Measurements from ENCODE around the gene RPS6KB2. TPM values are rescaled to one million over a fixed set of nuclear protein-coding genes. Genes with fewer than 3 reads are reported as not detected.

RPS6KB2 gene
- total RNA-seq, 2 experiments from 2014 or later = 69.3 to 72.0 TPM

DNA sequence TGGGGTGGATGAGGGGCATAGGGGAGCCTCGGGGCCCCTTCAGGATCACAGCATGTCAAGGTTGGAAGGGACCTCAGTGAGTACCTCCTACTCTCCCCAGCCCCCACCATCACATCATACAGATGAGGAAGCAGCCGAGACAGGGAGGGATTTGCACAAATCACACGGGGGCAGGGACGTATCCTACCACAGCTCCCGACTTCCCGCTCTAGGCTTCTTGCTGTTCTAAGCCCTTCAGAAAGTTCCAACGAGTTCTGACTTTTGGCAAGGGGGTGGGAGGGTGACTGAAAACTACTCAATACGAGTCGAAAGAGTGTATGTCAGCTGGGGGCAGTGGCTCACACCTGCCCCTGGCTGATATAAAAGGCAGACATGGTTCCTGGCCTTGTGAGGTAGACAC lies 41.2 kb upstream of the RPS6KB2 start:
- H3K27me3 ChIP-seq (ENCODE audit: control insufficient read depth in 1 of 2, insufficient read depth in 2 of 2, low read length in 2 of 2) = no peaks in the 10 kb centered on the region
- Mint-ChIP-seq H3K9me3 (no peaks in the 10 kb centered on the region), H3K27me3 (peaks cover 4% of the 10 kb centered on the region), H3K4me3 (peak overlapping the region; percentile 62), H3K4me1 (ENCODE audit: low read depth) (peaks cover 25% of the 10 kb centered on the region), H3K36me3 (ENCODE audit: low read depth) (no peaks in the 10 kb centered on the region), H3K27ac (no peak overlapping the region)
- peaks cover 29% of the 10 kb centered on the region for H3K4me1 ChIP-seq (ENCODE audit: insufficient read depth, low read length)
- H3K27ac ChIP-seq (ENCODE audit: low read depth in 1 of 2, low read length in 2 of 2) = no peak overlapping the region
- ChIA-PET POLR2A (interaction anchor here (0.9 to 2.1 kb wide), 5 partner anchors 13 to 69 kb away, joined by 3 to 8 read pairs (median 3); partner anchors contain the start of gene POLD4), CTCF (interaction anchor here (0.6 to 2.2 kb wide), 6 partner anchors 8 to 155 kb away, joined by 3 to 10 read pairs (median 3); partner anchors contain the start of gene PPP1CA)
- no peaks in the 10 kb centered on the region for H3K9me3 ChIP-seq (ENCODE audit: control insufficient read depth in 1 of 2, insufficient read depth in 1 of 2, low read length in 2 of 2)
- ATAC-seq (ENCODE audit: poor library complexity) = no peak
- DNase-seq = no peak
- TF ChIP-seq, protein P1, sequence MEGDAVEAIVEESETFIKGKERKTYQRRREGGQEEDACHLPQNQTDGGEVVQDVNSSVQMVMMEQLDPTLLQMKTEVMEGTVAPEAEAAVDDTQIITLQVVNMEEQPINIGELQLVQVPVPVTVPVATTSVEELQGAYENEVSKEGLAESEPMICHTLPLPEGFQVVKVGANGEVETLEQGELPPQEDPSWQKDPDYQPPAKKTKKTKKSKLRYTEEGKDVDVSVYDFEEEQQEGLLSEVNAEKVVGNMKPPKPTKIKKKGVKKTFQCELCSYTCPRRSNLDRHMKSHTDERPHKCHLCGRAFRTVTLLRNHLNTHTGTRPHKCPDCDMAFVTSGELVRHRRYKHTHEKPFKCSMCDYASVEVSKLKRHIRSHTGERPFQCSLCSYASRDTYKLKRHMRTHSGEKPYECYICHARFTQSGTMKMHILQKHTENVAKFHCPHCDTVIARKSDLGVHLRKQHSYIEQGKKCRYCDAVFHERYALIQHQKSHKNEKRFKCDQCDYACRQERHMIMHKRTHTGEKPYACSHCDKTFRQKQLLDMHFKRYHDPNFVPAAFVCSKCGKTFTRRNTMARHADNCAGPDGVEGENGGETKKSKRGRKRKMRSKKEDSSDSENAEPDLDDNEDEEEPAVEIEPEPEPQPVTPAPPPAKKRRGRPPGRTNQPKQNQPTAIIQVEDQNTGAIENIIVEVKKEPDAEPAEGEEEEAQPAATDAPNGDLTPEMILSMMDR (IDR thresholded peaks at IDR 0.05) = no peak
- no peak overlapping the region for H3K4me3 ChIP-seq (ENCODE audit: low read length)
- intact Hi-C loops (cut with DNase I, micrococcal nuclease) = loop anchor here in 1 of 2 experiments (10.0 kb wide), 1 partner anchor 272 kb away; the partner anchor contains the start of gene KDM2A
- H3K36me3 ChIP-seq (ENCODE audit: insufficient read depth, low read length) = no peaks in the 10 kb centered on the region

DNA sequence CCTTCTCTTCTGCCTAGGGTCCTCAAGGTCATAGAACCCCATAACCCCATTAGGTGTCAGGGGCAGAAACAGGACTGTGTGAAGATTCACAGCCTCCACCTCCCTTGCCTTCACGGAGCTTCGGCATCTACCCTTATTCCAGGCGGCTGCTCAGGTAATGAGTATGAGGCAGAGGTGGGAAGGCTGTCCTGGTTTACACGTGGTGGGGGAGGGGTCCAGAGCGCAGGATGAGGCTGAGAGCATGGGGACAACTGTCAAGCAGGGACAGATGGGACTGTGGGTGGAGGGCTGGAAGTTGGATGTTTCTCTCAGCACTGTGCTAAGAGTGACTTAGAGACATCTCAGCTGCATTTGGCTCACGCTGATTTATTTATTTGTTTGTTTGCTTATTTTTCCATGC lies 40.8 kb upstream of the RPS6KB2 start:
- Histone ChIP-seq H3K4me1 (ENCODE audit: insufficient read depth, low read length) (peaks cover 28% of the 10 kb centered on the region), H3K27me3 (ENCODE audit: control insufficient read depth in 1 of 2, insufficient read depth in 2 of 2, low read length in 2 of 2) (no peaks in the 10 kb centered on the region), H3K36me3 (ENCODE audit: insufficient read depth, low read length) (no peaks in the 10 kb centered on the region), H3K9me3 (ENCODE audit: control insufficient read depth in 1 of 2, insufficient read depth in 1 of 2, low read length in 2 of 2) (no peaks in the 10 kb centered on the region), H3K27ac (ENCODE audit: low read depth in 1 of 2, low read length in 2 of 2) (no peak overlapping the region), H3K4me3 (ENCODE audit: low read length) (no peak overlapping the region)
- H3K4me3 Mint-ChIP-seq = peak overlapping the region; percentile 62
- H3K27ac Mint-ChIP-seq = no peak overlapping the region
- intact Hi-C loops (cut with DNase I, micrococcal nuclease) = loop anchor here in 1 of 2 experiments (10.0 kb wide), 1 partner anchor 273 kb away; the partner anchor contains the start of gene KDM2A
- H3K9me3 Mint-ChIP-seq = no peaks in the 10 kb centered on the region
- peaks cover 26% of the 10 kb centered on the region for H3K4me1 Mint-ChIP-seq (ENCODE audit: low read depth)
- H3K27me3 Mint-ChIP-seq = peaks cover 1% of the 10 kb centered on the region
- CTCF ChIA-PET = interaction anchor here (0.6 to 1.3 kb wide), 4 partner anchors 8 to 155 kb away, joined by 3 to 4 read pairs (median 3); partner anchors contain the start of gene PPP1CA
- ATAC-seq (ENCODE audit: poor library complexity) (no peak), DNase-seq (no peak)
- no peaks in the 10 kb centered on the region for H3K36me3 Mint-ChIP-seq (ENCODE audit: low read depth)
- POLR2A ChIA-PET = interaction anchor here (1.2 to 2.1 kb wide), 3 partner anchors 13 to 34 kb away, joined by 3 to 8 read pairs (median 6); partner anchors contain the start of gene POLD4
- TF ChIP-seq, protein P1 (IDR thresholded peaks at IDR 0.05) = no peak

DNA sequence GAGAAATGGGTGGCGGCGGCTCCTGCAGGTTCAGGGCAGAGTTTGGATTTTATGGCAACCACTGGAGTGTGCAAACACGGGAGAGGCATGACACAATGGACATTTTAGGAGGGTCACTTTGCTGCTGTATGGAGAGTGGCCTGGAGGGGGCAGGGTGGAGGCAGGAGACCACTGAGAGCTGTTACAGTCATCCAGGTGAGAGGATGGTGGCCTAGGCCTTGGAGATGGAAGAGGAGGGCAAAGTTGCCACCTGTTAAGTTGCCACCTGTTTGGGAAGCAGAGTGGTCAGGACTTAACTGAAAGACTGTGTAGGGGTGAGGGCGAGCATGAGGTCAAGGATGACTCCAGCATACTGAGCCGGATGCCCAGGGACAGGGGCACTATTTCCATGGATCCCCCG lies 38.8 kb upstream of the RPS6KB2 start:
- ChIA-PET POLR2A (interaction anchor here (0.6 to 1.6 kb wide), 3 partner anchors 14 to 48 kb away, joined by 3 to 4 read pairs (median 3); partner anchors contain the start of genes PTPRCAP and TBC1D10C), CTCF (interaction anchor here (0.6 to 2.2 kb wide), 13 partner anchors 12 to 119 kb away, joined by 3 to 9 read pairs (median 3); partner anchors contain the start of genes CDK2AP2, PITPNM1, POLD4 and PPP1CA)
- peak overlapping the region; percentile 86 for H3K4me3 Mint-ChIP-seq
- peaks cover 33% of the 10 kb centered on the region for H3K4me1 Mint-ChIP-seq (ENCODE audit: low read depth)
- peak; percentile 44 for ATAC-seq (ENCODE audit: poor library complexity)
- intact Hi-C loops (cut with DNase I, micrococcal nuclease) = loop anchor here (1.0 to 10.0 kb wide), 2 partner anchors 117 to 275 kb away; partner anchors contain the start of gene KDM2A (in 1 of the 2)
- Histone ChIP-seq H3K4me3 (ENCODE audit: low read length) (no peak overlapping the region), H3K4me1 (ENCODE audit: insufficient read depth, low read length) (peaks cover 32% of the 10 kb centered on the region), H3K9me3 (ENCODE audit: control insufficient read depth in 1 of 2, insufficient read depth in 1 of 2, low read length in 2 of 2) (no peaks in the 10 kb centered on the region), H3K27me3 (ENCODE audit: control insufficient read depth in 1 of 2, insufficient read depth in 2 of 2, low read length in 2 of 2) (no peaks in the 10 kb centered on the region), H3K36me3 (ENCODE audit: insufficient read depth, low read length) (peaks cover 11% of the 10 kb centered on the region), H3K27ac (ENCODE audit: low read depth in 1 of 2, low read length in 2 of 2) (no peak overlapping the region)
- H3K36me3 Mint-ChIP-seq (ENCODE audit: low read depth) = no peaks in the 10 kb centered on the region
- DNase-seq = peak in 12 of 14 experiments; percentile 37 to 74 (median 52)
- peak overlapping the region; percentile 57 for H3K27ac Mint-ChIP-seq
- H3K27me3 Mint-ChIP-seq = no peaks in the 10 kb centered on the region
- no peaks in the 10 kb centered on the region for H3K9me3 Mint-ChIP-seq
- TF ChIP-seq, protein P1 (IDR thresholded peaks at IDR 0.05) = peak; percentile 69

Measured in CD4-positive, alpha-beta T cell (primary cell).